GM06990 (cell line): ENCODE data around the gene DPAGT1.
"Not testable (repeated sequence)": the region's sequence is repeated elsewhere in the genome, so short reads cannot be mapped to it uniquely, and the experiment has no call there.

Experiments
- DNase-seq: peaks from one replicate; pipeline ENCODE4 v3.0.0-alpha.2; 2011; ENCODE audit not compliant: insufficient read length; ENCODE audit errors: extremely low read depth
- H3K27me3 ChIP-seq: replicated peaks from 2 replicates; pipeline ENCODE4 v1.6.0; 2011; ENCODE audit warnings: low read length; ENCODE audit not compliant: control insufficient read depth, insufficient read depth
- H3K36me3 ChIP-seq: 2 replicates; pipeline ENCODE4 v1.5.1; 2011; ENCODE audit warnings: low read length; ENCODE audit not compliant: control insufficient read depth, insufficient read depth
- H3K4me3 ChIP-seq: replicated peaks from 2 replicates; pipeline ENCODE4 v1.5.1; 2011; ENCODE audit warnings: low read depth, mild to moderate bottlenecking, control low read depth, low read length
- CTCF ChIP-seq: IDR thresholded peaks from 2 replicates; pipeline ENCODE4 v1.5.1; 2011; ENCODE audit warnings: low read length, control low read depth, mild to moderate bottlenecking, inconsistent platforms; ENCODE audit not compliant: insufficient read depth, poor library complexity, severe bottlenecking

DPAGT1 gene

GRCh38 chr11:119145551-119145950 lies 43.9 kb upstream of the DPAGT1 start:
- H3K4me3 ChIP-seq: no peak overlapping the region
- H3K27me3 ChIP-seq: peaks cover 3% of the 10 kb centered on the region
- no peak for DNase-seq
- TF ChIP-seq CTCF: no peak
- no peaks in the 10 kb centered on the region for H3K36me3 ChIP-seq

- DNase-seq: no peak
- no peak overlapping the region for H3K4me3 ChIP-seq
- no peaks in the 10 kb centered on the region; the same call in none of the 2 replicates for H3K27me3 ChIP-seq
- H3K36me3 ChIP-seq: no peaks in the 10 kb centered on the region
- TF ChIP-seq CTCF: peak; percentile 67
These were observed 43.3 kb upstream of the DPAGT1 start for GRCh38 chr11:119144825-119145486.

GRCh38 chr11:119139276-119139675 lies 37.6 kb upstream of the DPAGT1 start:
- H3K36me3 ChIP-seq, H3K4me3 ChIP-seq, DNase-seq, H3K27me3 ChIP-seq: not testable (repeated sequence)

GRCh38 chr11:119134389-119134978 lies 32.8 kb upstream of the DPAGT1 start:
- peak; percentile 59 for TF ChIP-seq CTCF
- peaks cover 27% of the 10 kb centered on the region for H3K36me3 ChIP-seq
- H3K27me3 ChIP-seq: no peaks in the 10 kb centered on the region
- H3K4me3 ChIP-seq: no peak overlapping the region
- no peak for DNase-seq

GRCh38 chr11:119130662-119131061 lies 29.0 kb upstream of the DPAGT1 start:
- peaks cover 27% of the 10 kb centered on the region for H3K36me3 ChIP-seq
- H3K4me3 ChIP-seq: no peak overlapping the region
- no peaks in the 10 kb centered on the region for H3K27me3 ChIP-seq
- TF ChIP-seq CTCF: no peak
- DNase-seq: no peak

- TF ChIP-seq CTCF: no peak
- Histone ChIP-seq H3K4me3 (no peak overlapping the region), H3K27me3 (no peaks in the 10 kb centered on the region), H3K36me3 (peaks cover 13% of the 10 kb centered on the region)
- DNase-seq: no peak
These were observed 25.1 kb upstream of the DPAGT1 start for GRCh38 chr11:119126675-119127268.
